Measurements from ENCODE around the gene MPZL3.

MPZL3 gene

DNA sequence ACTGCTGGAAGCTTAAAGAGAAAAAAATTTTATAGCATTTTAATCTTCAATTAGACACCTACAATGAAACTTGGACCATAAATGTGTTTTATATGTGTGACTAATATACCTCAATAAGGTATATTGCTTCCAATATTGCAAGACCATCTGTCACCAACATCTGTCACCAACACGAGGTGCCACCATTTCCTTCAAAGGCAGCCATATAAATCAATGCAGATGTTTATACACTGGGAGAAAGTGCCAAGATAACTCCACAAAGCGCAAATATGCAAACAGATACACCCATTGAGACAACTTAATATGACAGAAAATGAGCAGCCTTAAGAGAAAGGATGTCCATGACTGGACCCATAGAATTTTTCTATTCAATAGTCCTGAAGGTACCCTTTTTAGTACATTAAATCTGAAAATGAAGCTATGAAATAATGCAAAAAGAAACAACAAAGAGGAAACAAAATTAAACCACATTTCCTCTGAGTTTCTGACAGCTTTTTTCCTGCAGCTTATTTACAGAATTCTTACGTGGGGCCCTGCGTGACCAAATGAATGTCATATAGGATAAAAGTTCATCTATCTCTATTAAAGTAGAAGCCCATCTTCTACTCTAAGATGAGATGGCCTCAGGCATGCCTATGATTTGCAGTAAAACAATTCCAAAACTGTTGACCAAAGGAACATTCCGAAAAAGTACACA is 12.5 kb downstream of the MPZL3 start:
- DNase-seq (ENCODE audit: low spot score), result no peak
- TF ChIP-seq, protein P1, sequence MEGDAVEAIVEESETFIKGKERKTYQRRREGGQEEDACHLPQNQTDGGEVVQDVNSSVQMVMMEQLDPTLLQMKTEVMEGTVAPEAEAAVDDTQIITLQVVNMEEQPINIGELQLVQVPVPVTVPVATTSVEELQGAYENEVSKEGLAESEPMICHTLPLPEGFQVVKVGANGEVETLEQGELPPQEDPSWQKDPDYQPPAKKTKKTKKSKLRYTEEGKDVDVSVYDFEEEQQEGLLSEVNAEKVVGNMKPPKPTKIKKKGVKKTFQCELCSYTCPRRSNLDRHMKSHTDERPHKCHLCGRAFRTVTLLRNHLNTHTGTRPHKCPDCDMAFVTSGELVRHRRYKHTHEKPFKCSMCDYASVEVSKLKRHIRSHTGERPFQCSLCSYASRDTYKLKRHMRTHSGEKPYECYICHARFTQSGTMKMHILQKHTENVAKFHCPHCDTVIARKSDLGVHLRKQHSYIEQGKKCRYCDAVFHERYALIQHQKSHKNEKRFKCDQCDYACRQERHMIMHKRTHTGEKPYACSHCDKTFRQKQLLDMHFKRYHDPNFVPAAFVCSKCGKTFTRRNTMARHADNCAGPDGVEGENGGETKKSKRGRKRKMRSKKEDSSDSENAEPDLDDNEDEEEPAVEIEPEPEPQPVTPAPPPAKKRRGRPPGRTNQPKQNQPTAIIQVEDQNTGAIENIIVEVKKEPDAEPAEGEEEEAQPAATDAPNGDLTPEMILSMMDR (IDR thresholded peaks at IDR 0.05; ENCODE audit: extremely low read depth, missing control alignments), result no peak

DNA sequence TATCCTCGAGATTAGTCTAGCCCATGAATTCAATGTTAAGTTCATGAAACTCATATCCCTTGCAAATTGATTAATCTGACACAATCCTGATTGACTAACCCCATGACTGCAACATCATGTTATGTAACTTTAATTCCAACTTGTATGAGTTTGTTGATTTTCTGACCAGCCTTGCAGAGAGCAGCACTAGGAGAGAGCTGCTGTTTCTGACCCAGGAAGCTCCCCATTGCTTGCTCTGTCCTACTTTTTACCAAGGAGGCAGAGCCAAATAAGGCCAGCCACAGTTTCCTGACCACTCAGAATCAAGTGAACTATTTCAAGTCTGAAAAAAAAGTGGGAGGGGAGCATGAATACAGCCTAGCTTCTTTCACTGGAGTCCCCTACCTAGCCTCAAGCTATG is 13.2 kb downstream of the MPZL3 start:
- no peak for DNase-seq (ENCODE audit: low spot score)
- TF ChIP-seq, protein P1 (IDR thresholded peaks at IDR 0.05; ENCODE audit: extremely low read depth, missing control alignments), result no peak

DNA sequence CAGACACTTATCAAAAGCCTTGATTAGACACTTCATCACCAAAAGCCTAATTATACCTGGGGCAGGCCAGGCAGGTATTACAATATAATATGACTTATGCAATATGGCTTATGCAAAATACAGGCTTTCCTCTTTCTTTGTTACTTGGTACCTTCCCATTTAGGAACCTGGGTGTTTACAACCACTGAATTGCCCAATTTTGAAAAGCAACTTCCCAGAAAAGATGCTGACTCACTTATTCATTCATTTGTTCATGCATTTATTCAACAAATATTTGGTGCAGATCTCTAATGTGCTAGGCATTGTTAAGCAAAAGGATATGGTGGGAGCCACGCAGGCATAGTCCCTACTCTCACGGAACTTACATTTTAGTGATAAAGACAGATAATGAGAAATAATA is 13.7 kb downstream of the MPZL3 start:
- DNase-seq (ENCODE audit: low spot score), result no peak
- TF ChIP-seq, protein P1 (IDR thresholded peaks at IDR 0.05; ENCODE audit: extremely low read depth, missing control alignments), result no peak

DNA sequence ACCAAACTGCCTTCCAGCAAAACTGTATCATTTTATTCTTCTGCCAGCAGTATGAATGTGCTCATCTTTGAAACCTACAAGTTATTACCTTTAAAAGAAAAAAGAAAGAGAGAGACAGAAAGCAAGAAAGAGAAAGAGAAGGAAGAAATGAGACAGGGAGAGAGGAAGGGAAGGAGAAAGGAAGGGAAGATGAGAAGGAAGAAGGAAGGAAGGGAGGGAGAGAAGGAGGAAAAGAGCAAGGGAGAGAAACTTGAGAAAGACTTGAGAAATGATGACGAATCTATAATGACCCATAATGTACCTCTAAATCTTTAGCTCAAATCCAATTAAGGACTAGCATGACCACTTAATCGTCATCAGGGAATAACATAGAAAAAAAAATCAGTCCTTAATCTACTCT is 16.0 kb downstream of the MPZL3 start:
- TF ChIP-seq, protein P1 (IDR thresholded peaks at IDR 0.05; ENCODE audit: extremely low read depth, missing control alignments), result no peak
- no peak for DNase-seq (ENCODE audit: low spot score)

DNA sequence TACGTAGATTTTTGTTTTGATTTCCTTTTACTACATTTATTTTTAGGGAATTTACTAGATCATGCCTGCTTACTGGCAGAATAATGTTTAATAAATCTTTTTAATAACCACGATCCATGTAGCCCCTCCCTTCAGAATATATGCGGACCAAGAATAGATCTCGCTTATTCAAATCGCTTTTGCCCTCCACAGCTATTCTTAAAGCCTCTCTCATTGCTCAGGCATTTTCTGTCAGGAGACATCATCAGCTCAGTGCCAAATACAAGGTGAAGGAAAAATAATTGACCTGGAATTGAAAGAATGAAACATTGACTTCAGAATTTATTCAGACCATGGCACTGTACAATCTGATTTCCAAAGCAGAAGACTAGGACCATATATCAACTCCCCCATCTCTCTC is 17.3 kb downstream of the MPZL3 start:
- TF ChIP-seq, protein P1 (IDR thresholded peaks at IDR 0.05; ENCODE audit: extremely low read depth, missing control alignments), result no peak
- DNase-seq (ENCODE audit: low spot score), result no peak

DNA sequence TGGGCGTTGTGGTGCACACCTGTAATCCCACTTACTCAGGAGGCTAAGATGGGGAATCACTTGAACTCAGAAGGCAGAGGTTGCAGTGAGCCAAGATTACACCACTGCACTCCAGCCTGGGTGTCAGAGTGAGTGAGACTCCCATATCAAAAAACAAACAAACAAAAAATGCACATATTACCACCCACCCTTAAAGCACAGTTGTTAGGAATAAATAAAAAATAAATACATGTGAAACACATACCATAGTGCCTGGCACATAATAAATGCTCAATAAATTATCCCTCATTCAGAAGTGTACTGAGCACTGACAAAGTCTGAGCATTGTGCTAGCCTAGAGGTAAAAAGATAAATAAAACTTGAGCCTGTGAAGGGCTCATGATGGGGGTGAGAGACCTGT is 18.3 kb downstream of the MPZL3 start:
- DNase-seq (ENCODE audit: low spot score), result no peak
- TF ChIP-seq, protein P1 (IDR thresholded peaks at IDR 0.05; ENCODE audit: extremely low read depth, missing control alignments), result no peak

DNA sequence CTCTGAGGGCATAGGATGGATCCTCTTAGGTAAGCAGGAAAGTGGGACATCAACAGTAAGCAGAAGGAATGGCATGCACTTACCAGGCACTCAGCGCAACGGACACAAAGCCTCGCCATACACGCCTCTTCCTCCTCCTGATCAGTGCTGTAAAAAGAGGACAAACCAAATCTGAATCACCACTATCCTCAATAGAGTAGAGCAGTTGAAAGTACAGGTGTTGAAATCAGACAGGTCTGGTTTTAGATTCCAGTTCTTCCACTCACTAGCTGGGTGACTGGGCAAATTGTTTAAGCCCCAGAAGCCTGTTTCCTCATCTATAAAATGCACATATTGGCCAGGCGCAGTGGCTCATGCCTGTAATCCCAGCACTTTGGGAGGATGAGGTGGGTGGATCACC is 18.8 kb downstream of the MPZL3 start:
- TF ChIP-seq, protein P1 (IDR thresholded peaks at IDR 0.05; ENCODE audit: extremely low read depth, missing control alignments), result no peak
- no peak for DNase-seq (ENCODE audit: low spot score)

Measured in GM20000 (cell line).